Left lung (tissue), 10 donors: ENCODE results near the gene KIF17. TPM values are rescaled to one million over a fixed set of nuclear protein-coding genes. Genes with fewer than 3 reads are reported as not detected.

Experiments used
- ATAC-seq: fragments of 200-7000 bp; cut with Tn5 transposase; one replicate; pipeline ENCODE4 v1.9.1; 2020; ENCODE audit warnings: moderate library complexity
- DNase-seq, 4 donors: peaks; one replicate each; pipeline ENCODE4 v3.0.0-alpha.2; 2013 to 2020
- H3K27ac ChIP-seq, 2 donors: fragments of 200-600 bp; sonication (generic) in 1 of 2; one replicate each; pipeline versions ENCODE4 v1.5.0 to v1.8.0; 2020 to 2021
- H3K27me3 ChIP-seq, 2 donors: fragments of 200-600 bp; sonication (generic) in 1 of 2; one replicate each; pipeline versions ENCODE4 v1.5.0 to v1.8.0; 2020 to 2021
- H3K36me3 ChIP-seq, 2 donors: fragments of 200-600 bp; sonication (generic) in 1 of 2; one replicate each; pipeline versions ENCODE4 v1.5.0 to v1.8.0; 2020 to 2021
- H3K4me1 ChIP-seq, 2 donors: fragments of 200-600 bp; one replicate each; pipeline ENCODE4 v1.8.0; 2021
- H3K4me3 ChIP-seq, 2 donors: fragments of 200-600 bp; sonication (generic) in 1 of 2; one replicate each; pipeline versions ENCODE4 v1.5.0 to v1.8.0; 2020 to 2021; ENCODE audit warnings: mild to moderate bottlenecking in 1 of 2
- H3K9me3 ChIP-seq, 2 donors: fragments of 200-600 bp; sonication (generic) in 1 of 2; one replicate each; pipeline versions ENCODE4 v1.5.0 to v1.8.0; 2020 to 2021
- CTCF ChIP-seq, 2 donors: fragments of 200-600 bp; sonication (generic) in 1 of 2; IDR thresholded peaks; one replicate each; pipeline versions ENCODE4 v1.5.0 to v1.8.0; 2021; ENCODE audit warnings: antibody characterized with exemption in 2 of 2
- intact Hi-C, 2 donors: fragments of 100-400 bp; cut with DNase I; formaldehyde crosslinking; loops; one replicate each; pipeline versions ENCODE4 v1.11.2 to v1.14.2; 2022
- polyA plus RNA-seq, 6 donors: library from polyadenylated mRNA; unstranded; fragments of 120-200 nt; gene quantifications; one replicate each; pipeline ENCODE4 v1.2.1, GENCODE V29; 2013; ENCODE audit not compliant: insufficient read length in 6 of 6
- total RNA-seq, 2 donors: library from RNA; stranded (reverse); fragmentation: NEBNext Ultra II Directional; extraction: Animal tissue kit (Norgen Biotek cat#: 25700); gene quantifications; one replicate each; pipeline ENCODE4 v1.2.1, GENCODE V29; 2021
- donor health status: DM: no; HTN: yes; CAD: no.
- donor health status: DM: no; HTN: no; CAD: no.

The KIF17 gene
- total and polyA plus RNA-seq, 8 donors = 4.1 to 12.1 (median 7.8) TPM

GRCh38 chr1:20696397-20697333 is 21.1 kb downstream of the KIF17 start:
- peaks cover 3 to 16% of the 10 kb centered on the region in 2 donors for H3K4me1 ChIP-seq
- no peaks in the 10 kb centered on the region for H3K36me3 ChIP-seq
- peak; percentile 78 to 93 (median 88) for DNase-seq
- peak overlapping the region; percentile 75 to 79 for H3K27ac ChIP-seq
- intact Hi-C loops = no loop called here
- peak; percentile 96 for ATAC-seq
- H3K4me3 ChIP-seq = peak overlapping the region; percentile 47 to 51
- TF ChIP-seq CTCF (IDR thresholded peaks at IDR 0.05) = peak; percentile 87 to 93
- H3K27me3 ChIP-seq = no peaks in the 10 kb centered on the region
- no peaks in the 10 kb centered on the region for H3K9me3 ChIP-seq

- no peak overlapping the region for H3K4me3 ChIP-seq
- no peak for ATAC-seq
- DNase-seq = no peak
- no peak for TF ChIP-seq CTCF (IDR thresholded peaks at IDR 0.05)
- no peaks in the 10 kb centered on the region for H3K9me3 ChIP-seq
- H3K36me3 ChIP-seq = no peaks in the 10 kb centered on the region
- intact Hi-C loops = no loop called here
- H3K27me3 ChIP-seq = no peaks in the 10 kb centered on the region
- peaks cover 3 to 16% of the 10 kb centered on the region in 2 donors for H3K4me1 ChIP-seq
- H3K27ac ChIP-seq = no peak overlapping the region
Observed at GRCh38 chr1:20695515-20695914, 22.3 kb downstream of the KIF17 start.

- no peak for ATAC-seq
- intact Hi-C loops = loop anchor here in 1 of 2 donors (5.0 kb wide), 1 partner anchor 504 kb away; no protein-coding TSS in a partner anchor
- H3K4me3 ChIP-seq = no peak overlapping the region
- H3K9me3 ChIP-seq = no peaks in the 10 kb centered on the region
- H3K4me1 ChIP-seq = peaks cover 3 to 16% of the 10 kb centered on the region in 2 donors
- no peak for TF ChIP-seq CTCF (IDR thresholded peaks at IDR 0.05)
- no peak for DNase-seq
- H3K36me3 ChIP-seq = no peaks in the 10 kb centered on the region
- no peaks in the 10 kb centered on the region for H3K27me3 ChIP-seq
- no peak overlapping the region for H3K27ac ChIP-seq
Observed at GRCh38 chr1:20693623-20694022, 24.2 kb downstream of the KIF17 start.

GRCh38 chr1:20691872-20692271 is 25.9 kb downstream of the KIF17 start:
- ATAC-seq (no peak), DNase-seq (no peak)
- H3K27me3 ChIP-seq = no peaks in the 10 kb centered on the region
- no peaks in the 10 kb centered on the region for H3K36me3 ChIP-seq
- TF ChIP-seq CTCF (IDR thresholded peaks at IDR 0.05) = no peak
- no peak overlapping the region for H3K4me3 ChIP-seq
- peaks cover 3 to 10% of the 10 kb centered on the region in 2 donors for H3K4me1 ChIP-seq
- intact Hi-C loops = loop anchor here in 1 of 2 donors (5.0 kb wide), 1 partner anchor 505 kb away; no protein-coding TSS in a partner anchor
- H3K27ac ChIP-seq = no peak overlapping the region
- no peaks in the 10 kb centered on the region for H3K9me3 ChIP-seq

- no peak for ATAC-seq
- no peak for TF ChIP-seq CTCF (IDR thresholded peaks at IDR 0.05)
- intact Hi-C loops = loop anchor here in 1 of 2 donors (5.0 kb wide), 1 partner anchor 508 kb away; no protein-coding TSS in a partner anchor
Observed at GRCh38 chr1:20689645-20690056, 28.2 kb downstream of the KIF17 start.

More at GRCh38 chr1:20689645-20690056, 28.2 kb downstream of the KIF17 start:
- no peak overlapping the region for H3K27ac ChIP-seq
- no peaks in the 10 kb centered on the region for H3K27me3 ChIP-seq
- DNase-seq = no peak
- no peak overlapping the region for H3K4me3 ChIP-seq
- H3K36me3 ChIP-seq = no peaks in the 10 kb centered on the region
- H3K4me1 ChIP-seq = no peaks in the 10 kb centered on the region
- H3K9me3 ChIP-seq = no peaks in the 10 kb centered on the region
